Ovary (tissue), 3 donors: Measurements from ENCODE around the gene USP49.

Source experiments
- CTCF ChIP-seq, 3 donors: fragments of 450-650 bp in 2 of 3; fragments of 200-600 bp in 1 of 3; IDR thresholded peaks; one replicate each; pipeline versions ENCODE4 v1.5.1 to v1.8.0; 2016 to 2022; ENCODE audit warnings: antibody characterized with exemption in 3 of 3, mild to moderate bottlenecking in 1 of 3
- EP300 ChIP-seq: sonication (generic); formaldehyde crosslinking; IDR thresholded peaks from one replicate; pipeline ENCODE4 v1.6.1; 2017; ENCODE audit warnings: antibody characterized with exemption
- POLR2A ChIP-seq: fragments of 450-650 bp; IDR thresholded peaks from one replicate; pipeline ENCODE4 v1.6.1; 2017; ENCODE audit warnings: antibody characterized with exemption, mild to moderate bottlenecking, moderate library complexity
- donor health status: DM: no; HTN: no; CAD: no.

- no peak for TF ChIP-seq CTCF (IDR thresholded peaks at IDR 0.05)
- TF ChIP-seq POLR2A, result no peak
- no peak for TF ChIP-seq EP300
These were observed 120.3 kb downstream of the USP49 start for GRCh38 chr6:41774841-41775240.
